Liver (tissue), 3 donors: Measurements from ENCODE around the gene ZNF316.

Source experiments
- CTCF ChIP-seq: fragments of 150-350 bp; IDR thresholded peaks from 2 replicates; pipeline ENCODE4 v1.5.1; 2017; ENCODE audit warnings: improper control_type of control experiment, low read depth, low read length; ENCODE audit not compliant: missing input control
- FOXA1 ChIP-seq: IDR thresholded peaks from 2 replicates; pipeline ENCODE4 v1.6.1; 2016; ENCODE audit warnings: antibody characterized with exemption
- JUND ChIP-seq, 2 donors: IDR thresholded peaks; 2 replicates each; pipeline ENCODE4 v1.6.1; 2016; ENCODE audit warnings: antibody characterized with exemption in 2 of 2
- NR2F2 ChIP-seq: IDR thresholded peaks from 2 replicates; pipeline ENCODE4 v1.6.1; 2016; ENCODE audit warnings: antibody characterized with exemption
- ZBTB33 ChIP-seq: IDR thresholded peaks from 2 replicates; pipeline ENCODE4 v1.6.1; 2016; ENCODE audit warnings: antibody characterized with exemption
- donor health status: healthy.
- donor health status: healthy.

- TF ChIP-seq ZBTB33: no peak
- TF ChIP-seq CTCF: no peak
- no peak for TF ChIP-seq FOXA1
- TF ChIP-seq NR2F2: no peak
- no peak for TF ChIP-seq JUND (IDR thresholded peaks at IDR 0.05)
These were observed at the start of gene ZNF316 for GRCh38 chr7:6636741-6637543.
